Spleen (tissue), 7 donors: ENCODE results near the gene DNASE1L2.

Experiments
- POLR2A ChIP-seq, 3 donors: fragments of 450-650 bp; IDR thresholded peaks; one replicate each; pipeline ENCODE4 v1.5.1; 2017; ENCODE audit warnings: antibody characterized with exemption in 3 of 3, mild to moderate bottlenecking in 1 of 3
- POLR2AphosphoS5 ChIP-seq, 3 donors: sonication (generic); formaldehyde crosslinking; IDR thresholded peaks; one replicate each; pipeline ENCODE4 v1.5.1; 2017; ENCODE audit warnings: antibody characterized with exemption in 3 of 3
- TF ChIP-seq, protein P1 (sequence below), 11 experiments: fragments of 200-600 bp in 7 of 11; fragments of 450-650 bp in 4 of 11; sonication (generic) in 4 of 11; IDR thresholded peaks in 8 of 11; conservative IDR thresholded peaks in 3 of 11; 1 replicate in 7 of 11; 2 replicates in 4 of 11; pipeline versions ENCODE4 v1.4.0 to v1.8.0; 2016 to 2021; ENCODE audit warnings: antibody characterized with exemption in 11 of 11, inconsistent platforms in 4 of 11, mild to moderate bottlenecking in 1 of 11
- donor health status: DM: no; HTN: no; CAD: no; lungs with moderate emphysema.
- donor health status: DM: no; HTN: no; CAD: no.
- donor health status: DM: no; HTN: no; CAD: no.

DNA sequence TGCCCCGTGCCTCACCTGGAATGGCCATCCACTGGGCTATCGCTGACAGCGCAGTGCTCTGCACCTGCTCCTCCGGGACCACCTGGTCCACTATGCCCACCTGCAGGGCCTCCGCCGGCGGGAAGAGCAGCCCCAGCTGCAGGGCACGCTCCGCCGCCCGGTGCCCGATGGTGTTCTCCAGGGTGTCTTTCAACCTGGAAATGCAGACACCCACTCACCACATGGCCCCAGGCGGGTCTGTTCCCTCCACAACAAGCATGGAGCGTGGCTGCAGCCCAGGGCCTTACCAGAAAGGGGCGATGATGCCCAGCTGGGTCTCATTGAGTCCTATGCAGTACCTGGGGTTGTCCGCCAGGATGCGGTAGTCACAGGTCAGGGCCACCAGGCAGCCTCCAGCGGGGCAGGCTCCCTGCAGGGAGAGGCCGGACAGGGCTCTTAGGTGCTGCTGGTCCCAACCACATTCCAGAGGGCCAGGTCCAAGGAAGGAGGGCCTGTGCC is 6.8 kb downstream of the DNASE1L2 start:
- TF ChIP-seq POLR2AphosphoS5 (IDR thresholded peaks at IDR 0.05) (peak in 1 of 3 donors; percentile 34), POLR2A (IDR thresholded peaks at IDR 0.05) (no peak)
- TF ChIP-seq, protein P1, sequence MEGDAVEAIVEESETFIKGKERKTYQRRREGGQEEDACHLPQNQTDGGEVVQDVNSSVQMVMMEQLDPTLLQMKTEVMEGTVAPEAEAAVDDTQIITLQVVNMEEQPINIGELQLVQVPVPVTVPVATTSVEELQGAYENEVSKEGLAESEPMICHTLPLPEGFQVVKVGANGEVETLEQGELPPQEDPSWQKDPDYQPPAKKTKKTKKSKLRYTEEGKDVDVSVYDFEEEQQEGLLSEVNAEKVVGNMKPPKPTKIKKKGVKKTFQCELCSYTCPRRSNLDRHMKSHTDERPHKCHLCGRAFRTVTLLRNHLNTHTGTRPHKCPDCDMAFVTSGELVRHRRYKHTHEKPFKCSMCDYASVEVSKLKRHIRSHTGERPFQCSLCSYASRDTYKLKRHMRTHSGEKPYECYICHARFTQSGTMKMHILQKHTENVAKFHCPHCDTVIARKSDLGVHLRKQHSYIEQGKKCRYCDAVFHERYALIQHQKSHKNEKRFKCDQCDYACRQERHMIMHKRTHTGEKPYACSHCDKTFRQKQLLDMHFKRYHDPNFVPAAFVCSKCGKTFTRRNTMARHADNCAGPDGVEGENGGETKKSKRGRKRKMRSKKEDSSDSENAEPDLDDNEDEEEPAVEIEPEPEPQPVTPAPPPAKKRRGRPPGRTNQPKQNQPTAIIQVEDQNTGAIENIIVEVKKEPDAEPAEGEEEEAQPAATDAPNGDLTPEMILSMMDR (IDR thresholded peaks at IDR 0.05 in 8 of 11, conservative IDR thresholded peaks at IDR 0.05 in 3 of 11): no peak
